Stimulated activated CD4-positive, alpha-beta T cell treated with anti-CD3 and anti-CD28 coated beads, Interleukin-12 subunit alpha, Interleukin-12 subunit beta, amount 100 ng/mL, for 48 hours (primary cell): ENCODE measurements around the gene RAB27B.

Experiments used
- DNase-seq, 3 donors: peaks; one replicate each; pipeline ENCODE4 v3.0.0-alpha.2; 2020; ENCODE audit warnings: low read depth in 2 of 3, low spot score in 1 of 3

RAB27B gene

DNA sequence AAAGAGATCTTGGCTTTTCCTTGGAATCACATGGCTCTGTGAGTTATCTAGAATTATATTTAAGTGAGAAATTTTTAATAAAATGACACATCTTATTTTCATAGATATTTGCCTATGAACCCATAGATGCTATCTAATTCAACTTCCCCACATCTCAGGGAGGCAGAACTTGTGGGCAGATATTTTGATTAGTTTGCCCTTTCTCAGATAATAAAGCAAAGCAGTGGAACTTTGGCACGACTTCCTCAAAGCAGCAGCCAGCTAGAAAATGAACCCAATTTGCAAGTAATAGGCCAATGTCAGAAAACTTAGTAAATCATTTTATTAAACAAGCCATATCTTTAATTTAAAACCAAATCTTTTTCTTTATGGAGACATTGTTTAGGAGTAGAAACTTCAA, 32.7 kb downstream of the RAB27B start:
- DNase-seq = no peak

DNA sequence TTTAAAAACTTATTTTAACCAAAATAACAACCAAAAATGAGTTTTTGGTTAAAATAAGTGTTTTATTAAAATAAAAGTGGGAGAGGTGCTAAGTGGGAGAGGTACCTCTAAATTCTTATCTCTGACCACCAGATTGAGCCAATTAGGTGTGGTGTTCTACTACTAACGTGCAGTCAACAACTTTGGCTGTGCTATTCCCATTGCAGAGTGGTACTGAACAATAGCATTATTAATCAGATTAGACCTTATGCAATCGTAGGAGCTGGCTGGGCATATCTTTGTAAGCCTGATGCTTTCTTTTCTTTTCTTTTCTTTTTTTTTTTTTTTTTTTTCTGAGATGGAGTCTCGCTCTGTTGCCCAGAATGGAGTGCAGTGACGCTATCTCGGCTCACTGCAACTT, 38.9 kb downstream of the RAB27B start:
- DNase-seq = no peak

DNA sequence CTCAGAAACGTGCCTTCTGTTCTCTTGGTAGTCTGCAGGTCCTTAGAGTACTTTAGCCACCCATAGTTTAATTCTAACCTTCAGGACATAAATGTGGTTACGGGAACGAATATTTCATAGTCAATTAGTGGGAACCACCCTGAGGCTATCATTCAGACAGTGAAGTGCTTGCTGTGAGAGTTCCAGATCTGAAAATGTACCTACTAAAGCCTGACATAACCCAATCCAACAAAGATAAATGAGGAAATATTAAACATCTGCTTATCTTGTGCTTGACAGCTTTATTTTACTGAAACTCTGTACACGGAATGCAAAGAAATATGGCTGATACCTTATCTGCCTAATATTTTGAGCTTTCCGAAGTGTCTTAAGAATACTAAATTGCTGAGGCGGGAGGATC, 43.0 kb downstream of the RAB27B start:
- DNase-seq = no peak

DNA sequence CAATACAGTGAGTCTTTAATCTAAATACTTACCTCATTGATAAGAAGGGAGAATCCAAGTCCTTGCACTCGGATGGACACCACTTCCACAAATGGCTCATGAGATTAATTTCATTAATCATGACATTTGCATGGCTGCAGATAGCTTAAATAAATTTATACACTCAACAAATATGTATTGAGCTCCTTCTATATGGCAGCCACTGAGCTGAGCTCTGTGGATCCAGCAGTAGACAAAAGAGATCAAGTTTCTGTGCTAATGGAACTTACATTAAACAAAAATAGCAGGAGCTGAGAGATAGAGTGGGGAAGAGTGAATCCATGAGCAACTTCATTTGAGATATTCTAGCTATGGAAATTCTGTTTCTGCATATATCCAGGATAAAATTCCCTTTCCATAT, 44.4 kb downstream of the RAB27B start:
- no peak for DNase-seq

DNA sequence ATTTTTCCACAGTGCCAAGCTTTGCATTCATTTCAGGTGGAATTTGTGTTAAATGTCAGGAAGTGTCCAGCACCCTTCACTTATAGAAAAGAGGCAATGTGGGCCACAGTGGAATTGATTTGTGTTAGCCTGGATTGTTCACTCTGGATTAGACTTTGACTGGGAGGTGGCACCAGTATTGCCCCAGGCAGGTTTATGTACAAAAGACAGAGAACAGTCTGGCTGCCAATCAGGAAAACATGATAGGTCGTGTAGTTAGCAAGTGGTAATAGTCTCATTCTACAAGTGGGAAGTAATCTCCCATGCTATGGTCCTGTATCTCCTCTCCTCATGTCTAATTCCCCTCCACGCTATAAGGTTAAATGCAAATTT, 45.6 kb downstream of the RAB27B start:
- DNase-seq = no peak

DNA sequence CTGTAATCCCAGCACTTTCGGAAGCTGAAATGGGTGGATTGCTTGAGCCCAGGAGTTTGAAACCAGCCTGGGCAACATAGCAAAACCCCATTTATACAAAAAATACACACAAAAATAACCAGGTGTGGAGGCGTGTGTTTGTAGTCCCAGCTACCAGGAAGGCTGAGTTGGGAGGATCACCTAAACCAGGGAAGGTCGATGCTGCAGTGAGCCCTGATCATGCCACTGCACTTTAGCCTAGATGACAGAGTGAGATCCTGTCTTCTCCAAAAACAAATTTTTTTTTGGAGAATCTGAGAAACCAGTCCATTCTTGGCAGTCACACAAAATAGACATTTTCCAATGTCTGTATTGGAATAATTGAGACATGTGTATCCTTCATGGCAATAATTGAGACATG, 46.8 kb downstream of the RAB27B start:
- DNase-seq = no peak

DNA sequence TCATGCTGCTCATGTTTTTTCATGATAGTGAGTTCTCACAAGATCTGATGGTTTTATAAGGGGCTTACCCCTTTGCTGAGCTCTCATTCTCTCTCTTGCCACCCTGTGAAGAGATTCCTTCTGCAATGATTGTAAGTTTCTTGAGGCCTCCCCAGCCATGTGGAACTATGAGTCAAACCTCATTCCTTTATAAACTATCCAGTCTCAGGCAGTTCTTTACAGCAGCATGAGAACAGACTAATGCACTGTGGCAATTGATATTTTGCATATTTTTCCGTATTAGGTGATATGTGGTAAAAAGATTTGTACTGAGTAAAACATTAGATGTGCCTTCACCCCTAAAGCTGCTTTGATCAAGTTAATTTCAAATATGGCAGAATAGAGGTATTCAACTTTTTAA, 48.8 kb downstream of the RAB27B start:
- DNase-seq = no peak

DNA sequence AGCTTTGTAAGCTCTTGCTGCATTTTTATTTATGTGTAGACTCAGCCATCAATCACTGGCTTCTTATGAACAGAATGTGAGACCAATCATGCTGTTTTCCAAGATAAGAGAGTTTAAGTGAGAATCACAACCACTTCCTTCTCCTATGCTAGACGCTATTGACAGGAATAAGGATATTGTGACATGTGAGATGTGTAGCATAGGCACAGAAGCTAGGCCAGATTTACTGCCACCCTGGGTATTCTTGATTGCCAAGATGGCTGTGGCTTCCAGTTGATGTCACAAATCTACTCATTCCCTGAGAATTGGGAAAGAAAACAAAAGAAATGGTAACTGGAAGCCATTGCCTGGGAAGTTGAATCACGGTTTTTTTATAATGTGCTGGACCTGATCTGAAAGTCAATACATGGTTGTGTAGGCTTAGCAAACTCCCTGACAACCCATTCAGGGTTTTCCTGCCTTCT, 49.9 kb downstream of the RAB27B start:
- DNase-seq = no peak

DNA sequence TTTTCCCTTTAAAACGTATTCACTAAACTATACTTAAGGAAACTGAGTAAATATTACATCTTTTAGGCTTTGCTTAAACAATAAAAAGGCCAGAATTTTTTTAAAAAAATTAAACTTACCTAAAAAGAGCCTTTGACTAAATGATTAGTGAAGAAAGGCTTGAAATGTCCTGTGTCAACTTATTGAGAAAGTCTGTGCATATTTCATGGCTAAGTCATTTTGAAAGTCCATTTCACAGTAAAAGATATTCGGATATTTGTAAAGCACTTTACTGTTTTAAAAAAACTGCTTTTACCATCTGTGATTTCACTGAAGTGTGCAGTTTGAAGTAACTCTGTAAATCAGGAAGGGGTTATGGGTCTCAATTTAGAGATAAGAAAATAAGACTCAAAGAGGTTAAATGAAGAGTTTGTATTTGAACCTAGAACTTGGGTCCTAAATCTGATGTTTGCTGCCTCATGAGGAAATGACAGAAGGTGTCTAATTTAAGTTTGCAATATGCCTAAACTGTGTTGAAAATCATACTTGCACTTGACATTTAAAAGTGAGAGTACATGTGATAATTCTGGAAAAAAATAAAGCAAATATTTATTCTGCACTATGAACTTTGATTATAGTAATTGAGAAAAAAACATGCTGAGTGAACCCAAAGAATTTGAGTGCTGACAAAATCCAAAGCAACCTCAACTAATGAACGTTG, 50.5 kb downstream of the RAB27B start:
- DNase-seq = no peak

DNA sequence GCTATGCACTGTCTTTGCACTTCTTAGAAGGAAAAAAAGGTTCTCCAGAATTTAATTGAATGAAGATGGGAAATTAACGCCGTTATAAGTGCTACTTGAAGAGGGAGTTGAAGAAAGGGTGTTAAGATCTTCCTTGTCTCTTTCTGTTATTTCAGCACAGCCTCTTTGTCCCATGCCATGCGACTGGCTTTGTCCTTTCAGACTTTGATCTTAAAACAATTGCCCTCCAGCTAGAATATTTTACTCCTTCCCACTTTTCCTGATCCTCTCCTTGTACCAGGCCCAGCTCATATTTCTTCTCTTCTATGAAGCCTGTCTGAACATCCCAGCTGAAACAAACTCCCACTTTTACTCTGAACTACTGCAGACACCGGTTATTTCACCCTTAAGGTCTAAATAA, 51.4 kb downstream of the RAB27B start:
- no peak for DNase-seq

DNA sequence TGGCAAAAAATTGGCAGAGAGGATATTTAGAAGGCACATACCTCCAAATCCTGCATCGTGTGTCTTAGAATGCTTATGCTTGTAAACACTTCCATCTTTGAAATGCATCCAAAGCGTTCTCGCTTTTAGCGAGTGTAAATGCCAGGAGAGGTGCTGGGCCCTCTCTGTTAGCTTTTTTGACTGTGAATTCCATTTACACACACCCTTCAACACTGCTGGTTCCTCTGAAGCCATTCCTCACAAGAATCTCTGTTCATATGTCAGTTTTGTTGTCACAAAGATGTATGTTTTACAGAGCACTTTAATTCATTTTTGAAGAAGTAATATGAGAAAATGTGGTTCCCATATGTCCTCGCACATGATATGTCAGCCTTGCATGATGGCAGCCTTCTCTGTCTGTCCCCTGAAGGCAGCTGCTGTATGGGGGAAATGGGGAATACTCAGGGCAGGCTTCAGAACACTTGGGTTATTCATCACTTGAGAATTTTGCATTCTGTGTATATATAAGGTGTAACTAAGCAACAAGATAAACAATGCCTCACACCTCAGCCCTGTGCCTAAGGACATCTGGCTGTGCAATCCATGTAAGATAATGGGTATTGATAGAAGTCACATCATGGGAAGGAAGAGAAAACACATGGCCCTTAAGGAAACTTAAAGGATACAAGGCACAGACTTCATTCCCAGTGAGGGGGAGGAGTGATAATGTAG, 52.3 kb downstream of the RAB27B start:
- no peak for DNase-seq

DNA sequence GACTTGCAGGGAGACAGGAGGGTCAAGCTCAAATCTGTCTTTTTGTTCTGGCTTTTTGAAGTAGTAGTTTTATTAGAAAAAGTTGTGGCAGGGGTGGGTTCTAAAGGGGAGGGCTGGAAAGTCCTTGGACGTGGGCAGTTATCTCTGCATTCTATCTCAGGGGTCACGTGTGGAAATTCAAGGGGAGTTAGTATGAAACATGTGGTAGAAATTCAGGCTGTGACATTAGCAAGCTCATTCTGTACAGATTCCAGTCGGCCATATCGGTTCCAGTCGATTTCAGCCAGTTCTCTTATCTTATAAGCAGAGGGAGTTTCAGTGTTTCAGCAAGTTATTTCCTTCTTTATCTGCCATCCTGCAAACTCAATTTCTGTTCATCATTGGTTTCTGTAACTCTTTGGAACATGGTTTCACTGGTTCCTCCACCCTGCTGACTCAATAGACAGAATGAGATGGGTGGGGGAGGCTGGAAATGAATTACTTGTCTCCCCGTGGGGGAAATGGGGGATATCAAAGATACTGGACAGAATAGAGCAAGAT, 53.0 kb downstream of the RAB27B start:
- DNase-seq = no peak

DNA sequence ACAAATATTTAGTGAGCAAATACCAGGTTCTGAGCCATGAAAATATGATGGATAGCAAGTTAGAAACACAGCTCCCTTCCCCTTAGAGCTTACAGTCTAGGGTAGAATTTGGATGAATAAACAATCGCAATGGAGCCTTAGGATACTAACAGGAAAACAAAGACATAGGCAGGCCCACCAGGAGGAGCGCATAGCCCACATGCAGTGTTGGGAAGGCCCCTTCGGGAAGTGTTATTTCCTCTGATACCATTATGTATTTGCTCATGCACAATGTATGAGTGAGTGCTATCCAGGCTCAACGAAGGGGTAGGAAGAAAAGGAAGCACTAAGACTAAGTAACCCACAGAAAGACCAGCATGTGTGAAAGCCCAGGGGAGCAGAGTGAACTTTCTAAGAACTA, 54.0 kb downstream of the RAB27B start:
- DNase-seq = no peak

DNA sequence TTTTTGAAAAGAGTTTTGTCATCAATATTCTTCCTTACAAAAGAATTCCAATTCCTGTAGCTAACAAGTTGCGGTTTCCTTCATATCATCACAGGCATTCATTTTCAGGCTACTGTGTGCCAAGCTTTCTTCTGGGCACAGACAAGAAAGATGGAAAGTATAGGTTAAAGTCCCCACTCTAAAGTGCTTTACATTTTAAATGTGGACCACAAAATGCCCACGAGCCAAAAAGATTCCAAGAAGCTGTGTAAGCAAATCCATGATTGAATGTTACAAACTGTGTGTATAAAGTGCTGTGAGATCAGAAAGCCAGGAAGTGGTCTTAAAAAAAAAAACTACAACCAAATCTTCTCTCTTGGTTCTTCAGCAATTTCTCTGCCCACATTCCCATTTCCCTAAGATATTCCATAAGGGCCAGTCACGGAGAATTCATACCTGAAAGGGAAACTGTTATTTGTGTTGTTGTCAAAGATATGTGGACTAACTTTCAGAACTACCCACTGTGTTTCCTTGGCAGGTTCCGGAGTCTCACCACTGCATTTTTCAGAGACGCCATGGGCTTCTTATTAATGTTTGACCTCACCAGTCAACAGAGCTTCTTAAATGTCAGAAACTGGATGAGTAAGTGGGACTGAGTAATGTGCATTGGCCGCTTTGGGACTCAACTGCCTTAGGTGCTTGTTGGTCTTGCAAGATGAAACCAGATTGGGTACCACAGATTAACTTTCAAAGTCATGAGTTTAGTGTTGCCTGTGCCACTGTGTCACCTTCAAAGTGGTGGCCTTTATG, 55.7 kb downstream of the RAB27B start:
- DNase-seq = no peak

DNA sequence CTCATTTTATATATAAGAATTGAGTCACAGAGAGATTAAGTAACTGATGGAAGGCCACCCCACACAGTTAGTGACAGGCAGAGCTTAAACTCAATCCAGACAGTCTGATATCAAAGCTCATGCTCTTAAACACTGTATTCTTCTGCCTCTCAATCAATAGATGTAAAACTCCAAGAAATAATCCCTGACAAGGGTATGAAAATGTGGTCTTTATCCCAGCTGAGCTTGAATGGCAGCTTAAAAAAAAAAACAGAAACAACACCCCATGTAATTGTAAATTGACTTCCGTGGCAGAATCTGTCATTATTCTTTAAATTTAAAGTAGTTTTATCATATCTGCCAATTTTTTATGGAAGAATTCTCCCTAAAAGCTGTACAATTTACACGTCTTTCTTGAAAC, 60.1 kb downstream of the RAB27B start:
- no peak for DNase-seq

DNA sequence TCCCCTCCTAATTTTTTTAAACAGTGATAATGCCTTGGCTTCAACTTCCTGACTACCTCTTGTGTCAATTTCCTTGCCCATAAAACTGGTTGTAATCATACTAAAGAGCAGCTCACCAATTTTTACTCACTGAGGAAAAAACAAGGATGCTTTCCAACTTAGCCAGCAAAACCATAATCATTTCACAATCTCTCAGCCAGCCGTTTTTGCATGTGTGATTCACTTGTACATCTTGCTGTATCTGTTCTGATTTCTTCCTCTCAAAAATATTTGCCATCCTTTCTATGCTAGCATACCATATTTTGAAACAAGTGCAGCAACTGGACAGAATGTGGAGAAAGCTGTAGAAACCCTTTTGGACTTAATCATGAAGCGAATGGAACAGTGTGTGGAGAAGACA, 60.7 kb downstream of the RAB27B start:
- DNase-seq = no peak

DNA sequence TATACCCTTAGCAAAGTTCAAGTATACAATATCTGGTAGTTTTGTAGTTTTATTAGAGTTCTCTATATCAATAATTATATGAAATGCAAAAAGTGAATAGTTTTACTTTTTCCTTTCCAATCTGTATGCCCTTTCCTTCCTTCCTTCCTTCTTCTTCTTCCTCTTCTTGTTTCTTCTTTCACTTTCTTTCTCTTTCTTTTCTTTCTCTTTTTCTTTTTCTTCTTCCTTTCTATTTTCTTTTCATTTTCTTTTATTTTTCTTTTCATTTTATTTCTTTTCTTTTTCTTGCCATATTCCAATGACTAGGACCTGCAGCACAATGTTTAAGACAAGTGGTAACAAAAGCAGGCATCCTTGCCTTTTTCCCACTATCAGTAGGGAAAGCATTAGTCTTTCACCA, 71.2 kb downstream of the RAB27B start:
- no peak for DNase-seq

DNA sequence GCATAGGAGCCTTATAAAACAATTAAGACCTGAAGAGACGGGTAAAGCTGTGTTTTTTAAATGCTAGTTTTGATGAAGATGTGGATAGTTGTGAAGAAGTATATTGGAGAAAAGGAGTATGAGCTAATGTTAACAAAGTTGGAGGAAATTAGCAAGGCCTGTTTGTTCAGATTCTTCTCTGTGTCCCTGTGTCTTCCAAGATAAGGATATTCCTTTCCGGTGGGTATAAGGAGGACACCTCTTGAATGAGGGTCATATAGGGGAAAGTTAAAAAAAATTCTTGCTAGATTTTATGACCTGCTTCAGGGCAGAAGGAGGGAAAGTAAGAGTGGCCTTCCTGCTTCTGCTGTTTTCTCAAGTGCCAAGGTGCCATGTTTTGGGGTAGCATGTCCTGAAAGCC, 72.0 kb downstream of the RAB27B start:
- no peak for DNase-seq

DNA sequence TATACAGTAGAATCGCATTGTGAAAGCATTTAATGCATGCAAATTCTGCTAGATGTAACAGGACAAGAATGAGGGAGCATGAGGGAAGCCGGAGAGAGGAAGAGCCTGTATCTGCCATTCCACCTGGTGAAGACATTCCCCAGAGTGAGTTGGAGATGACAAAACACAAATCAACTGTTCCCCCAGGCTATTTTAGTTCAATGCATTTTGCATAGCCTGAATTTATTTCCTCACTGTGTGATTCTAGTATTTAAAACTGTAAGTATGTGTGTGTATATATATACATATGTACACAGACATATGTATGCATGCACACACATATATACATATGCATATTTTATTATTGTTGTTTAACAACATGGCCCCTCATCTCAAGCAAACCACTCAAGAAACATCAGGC, 76.3 kb downstream of the RAB27B start:
- no peak for DNase-seq

DNA sequence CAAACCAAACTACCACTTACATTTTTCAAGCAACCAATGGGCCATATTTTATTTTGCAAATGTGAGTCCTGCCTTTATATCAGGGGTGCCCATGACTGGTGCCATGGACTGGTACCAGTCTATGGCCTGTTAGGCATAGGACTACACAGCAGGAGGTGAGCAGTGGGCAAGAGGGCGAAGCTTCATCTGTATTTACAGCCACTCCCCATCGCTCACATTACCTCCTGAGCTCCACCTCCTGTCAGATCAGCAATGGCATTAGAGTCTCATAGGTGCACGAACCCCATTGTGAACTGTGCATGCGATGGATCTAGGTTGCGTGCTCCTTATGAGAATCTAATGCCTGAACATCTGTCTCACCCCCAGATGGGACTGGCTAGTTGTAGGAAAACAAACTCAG, 77.4 kb downstream of the RAB27B start:
- DNase-seq = no peak

DNA sequence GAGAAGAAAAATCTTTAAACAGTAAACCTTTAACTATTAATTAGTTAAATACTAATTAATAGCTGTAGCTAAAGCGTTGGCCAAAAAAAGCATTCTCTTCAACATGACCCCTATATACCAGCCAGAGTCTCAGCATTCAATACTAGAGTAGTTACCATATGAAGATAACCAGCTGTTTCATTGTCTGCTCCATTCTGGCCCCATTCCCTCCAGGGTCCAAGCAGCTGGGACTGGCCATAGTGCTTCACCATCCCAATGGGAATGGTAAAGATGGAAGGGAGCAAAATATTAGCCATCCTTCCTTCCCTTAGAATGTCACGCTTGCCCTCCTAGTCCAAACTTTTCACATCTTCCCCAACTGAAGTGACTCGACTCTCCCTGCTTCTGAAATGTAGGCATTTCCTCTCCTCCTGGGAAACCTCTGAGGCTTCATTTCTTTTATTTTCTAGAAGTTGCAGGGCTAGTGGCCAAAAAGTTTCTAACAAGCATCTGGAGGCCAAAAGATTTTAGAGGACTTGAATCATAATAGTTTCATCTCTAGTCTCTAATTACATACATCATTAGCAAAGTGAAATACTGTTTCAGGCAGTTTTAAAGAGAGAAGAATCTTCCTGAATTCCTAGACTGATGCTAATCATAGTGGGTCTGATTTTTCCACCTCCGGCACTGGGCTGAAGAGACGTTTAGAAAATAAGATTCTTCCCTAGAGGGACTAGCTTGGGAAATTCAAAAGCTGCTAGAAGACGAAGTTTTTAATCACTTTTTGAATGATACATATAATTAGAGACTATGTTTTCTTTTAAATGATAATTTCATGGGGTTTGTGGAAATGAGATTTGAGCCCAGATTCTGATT, 78.3 kb downstream of the RAB27B start:
- DNase-seq = no peak
